NCI-H748 treated with DMSO at 0.1 percent for 48 hours (cell line): ENCODE data around the gene SEC61A1.

Source experiments
- DNase-seq: peaks from one replicate; lab custom pipeline; 2025; lab: John Stamatoyannopoulos, UW

Gene SEC61A1

DNA sequence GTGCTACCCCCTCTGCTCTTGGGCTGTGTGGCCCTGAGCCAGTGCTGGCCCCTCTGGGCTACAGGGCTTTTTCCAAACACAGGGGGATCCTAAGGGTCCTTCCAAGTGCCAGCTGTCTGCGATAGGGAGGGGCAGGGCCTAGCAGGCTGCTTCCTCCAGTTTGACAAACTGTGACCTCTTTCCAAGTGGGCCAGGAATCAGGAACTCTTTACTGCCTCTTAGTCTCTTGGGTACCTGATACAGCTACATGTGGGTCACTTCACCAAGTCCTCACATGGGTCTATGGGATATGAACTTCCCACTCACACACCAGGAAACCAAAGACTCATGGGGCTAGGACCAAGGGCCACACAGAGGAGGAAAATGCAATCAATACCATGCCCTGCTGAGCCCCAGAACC is 25.4 kb downstream of the SEC61A1 start:
- no peak for DNase-seq

DNA sequence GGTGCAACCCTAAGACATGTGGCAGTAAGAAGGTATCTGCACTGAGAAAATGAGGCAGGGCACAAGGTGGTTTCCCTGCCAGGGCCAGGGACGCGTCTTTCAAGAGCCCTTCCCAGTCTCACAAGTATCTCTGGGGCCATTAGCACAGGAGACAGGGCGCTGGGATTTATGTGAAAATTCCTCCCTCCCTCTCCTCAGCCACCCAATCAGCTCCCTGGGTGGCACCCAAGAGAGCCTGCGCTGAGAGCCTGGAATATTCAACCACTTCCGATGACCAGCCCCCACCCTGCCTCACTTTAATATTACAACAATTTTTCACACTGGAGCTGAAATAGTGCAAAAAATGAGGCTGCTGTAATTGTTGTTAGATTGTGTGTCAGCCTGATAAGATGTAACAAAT is 26.1 kb downstream of the SEC61A1 start:
- no peak for DNase-seq

DNA sequence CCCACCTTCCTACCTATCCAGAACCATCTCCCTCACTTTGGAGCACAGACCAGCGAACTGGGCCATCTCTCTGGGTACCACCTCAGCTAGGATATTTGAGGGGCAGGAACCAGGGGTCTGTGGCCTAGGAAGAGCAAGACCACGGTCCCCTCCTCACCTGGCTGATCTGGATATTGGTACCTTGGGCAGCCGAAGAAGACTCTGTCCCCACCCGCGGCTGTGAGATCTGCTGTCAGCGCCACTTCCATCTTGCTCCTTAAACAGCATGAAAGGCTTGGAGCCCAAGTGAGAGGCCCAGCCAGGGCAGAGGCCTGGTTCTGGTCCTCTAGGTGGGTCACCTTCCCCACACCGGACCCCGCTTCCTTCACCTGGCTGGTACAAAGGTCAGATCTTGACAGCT is 26.6 kb downstream of the SEC61A1 start:
- DNase-seq = no peak

DNA sequence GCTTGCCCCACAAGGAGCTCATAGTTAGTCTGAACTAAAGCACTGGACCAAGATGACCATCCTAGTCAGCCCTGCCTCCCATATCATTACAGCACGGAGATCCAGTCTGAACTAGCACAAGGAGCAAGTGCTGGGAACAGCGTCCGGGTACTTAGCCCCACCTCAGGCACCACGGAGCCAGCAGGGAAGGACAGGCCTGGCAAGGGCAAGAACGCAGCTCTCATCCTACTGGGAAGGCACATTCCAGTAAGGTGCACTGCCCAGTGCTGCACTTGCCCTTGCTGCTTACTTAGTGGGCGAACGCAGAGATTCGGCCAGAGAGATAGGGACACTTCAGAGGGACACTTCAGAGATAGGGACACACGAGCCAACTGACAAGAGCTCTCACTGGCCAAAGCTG is 27.6 kb downstream of the SEC61A1 start:
- DNase-seq = no peak

DNA sequence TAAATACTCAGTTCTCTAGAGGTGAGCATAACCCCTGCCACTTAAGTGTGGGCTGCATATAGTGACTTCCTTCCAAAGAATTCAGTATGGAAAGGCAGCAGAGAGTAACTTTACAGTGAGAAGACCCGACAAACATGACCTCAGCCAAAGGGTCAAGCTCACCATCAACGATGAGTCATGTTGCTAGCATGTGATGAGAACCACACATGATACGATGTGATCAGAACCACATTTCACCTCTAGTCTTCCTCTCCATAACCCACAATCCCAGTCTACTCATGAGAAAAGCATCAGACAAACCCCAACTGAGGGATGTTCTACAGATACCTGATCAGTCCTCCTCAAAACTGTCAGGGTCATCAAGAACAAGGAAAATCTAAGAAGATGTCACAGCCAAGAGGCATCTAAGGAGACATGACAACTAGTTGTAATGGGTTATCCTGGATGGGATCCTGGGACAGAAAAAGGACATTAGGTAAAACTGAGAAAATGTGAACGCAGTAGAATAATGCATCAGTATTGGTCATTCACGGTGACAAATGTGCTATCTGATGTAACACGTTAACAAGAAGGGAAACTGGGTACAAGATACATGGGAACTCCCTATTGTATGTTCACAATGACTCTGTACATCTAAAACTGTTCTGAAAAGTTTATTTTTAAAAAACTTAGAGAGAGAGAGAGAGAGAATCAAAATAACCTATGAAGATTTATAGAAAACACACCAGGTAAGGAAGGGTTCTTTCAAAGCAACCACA is 28.3 kb downstream of the SEC61A1 start:
- no peak for DNase-seq

DNA sequence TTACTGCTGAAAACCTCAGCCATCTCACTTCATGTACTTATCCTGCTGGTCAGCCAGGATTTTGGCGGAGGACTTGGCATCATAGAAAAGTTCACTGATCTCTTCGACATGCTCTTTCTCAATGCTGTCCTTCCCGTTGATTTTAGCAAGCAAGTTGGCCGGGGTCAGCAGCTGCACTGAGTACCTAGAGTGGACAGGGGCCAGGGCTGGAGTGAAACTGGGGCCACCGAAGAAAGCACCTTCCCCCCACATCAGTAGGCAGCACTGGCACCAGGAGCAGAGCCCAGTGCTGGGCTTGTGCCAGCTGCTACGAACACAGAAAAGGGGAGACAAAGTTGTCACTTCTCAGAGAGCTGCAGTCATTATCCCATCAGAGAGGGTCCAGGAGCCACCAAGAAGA is 29.0 kb downstream of the SEC61A1 start:
- DNase-seq = no peak

DNA sequence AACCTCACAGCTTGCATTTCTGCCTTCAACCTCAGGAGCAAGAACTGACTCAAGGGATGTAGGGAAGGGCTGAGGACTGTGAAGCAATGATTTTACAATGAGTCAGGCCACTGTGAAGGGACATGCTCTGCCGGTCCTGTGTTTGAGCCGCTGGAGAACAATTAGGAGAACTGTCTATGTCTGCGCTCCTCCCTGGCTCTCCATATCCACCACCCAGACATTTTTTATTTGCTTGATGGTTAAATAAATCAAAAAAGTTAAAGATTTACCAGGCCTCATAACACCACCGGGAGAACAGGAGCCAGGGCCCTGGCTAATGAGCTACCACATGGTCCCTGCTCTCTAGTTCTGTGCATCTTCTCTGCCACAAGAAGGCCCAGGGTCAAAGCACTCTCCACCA is 29.6 kb downstream of the SEC61A1 start:
- no peak for DNase-seq

DNA sequence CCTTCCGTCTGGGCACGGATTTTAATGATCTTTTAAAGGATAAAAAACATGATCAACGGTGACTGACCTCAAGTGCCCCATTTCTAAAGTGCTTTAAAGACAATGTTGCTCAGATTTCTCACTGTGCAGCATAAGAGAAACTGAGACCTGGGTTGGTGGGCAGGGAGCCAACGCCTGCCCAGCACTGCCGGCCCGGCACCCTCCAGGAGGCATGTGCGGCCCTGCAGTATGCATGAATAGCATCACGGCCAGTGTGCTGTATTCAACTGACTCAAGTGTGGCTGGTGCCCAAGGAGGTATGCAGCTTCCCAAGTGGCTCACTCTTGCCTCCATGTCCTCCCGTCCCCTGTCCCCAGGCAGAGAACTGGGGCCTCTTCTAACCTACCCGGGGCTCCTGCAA is 30.3 kb downstream of the SEC61A1 start:
- no peak for DNase-seq

DNA sequence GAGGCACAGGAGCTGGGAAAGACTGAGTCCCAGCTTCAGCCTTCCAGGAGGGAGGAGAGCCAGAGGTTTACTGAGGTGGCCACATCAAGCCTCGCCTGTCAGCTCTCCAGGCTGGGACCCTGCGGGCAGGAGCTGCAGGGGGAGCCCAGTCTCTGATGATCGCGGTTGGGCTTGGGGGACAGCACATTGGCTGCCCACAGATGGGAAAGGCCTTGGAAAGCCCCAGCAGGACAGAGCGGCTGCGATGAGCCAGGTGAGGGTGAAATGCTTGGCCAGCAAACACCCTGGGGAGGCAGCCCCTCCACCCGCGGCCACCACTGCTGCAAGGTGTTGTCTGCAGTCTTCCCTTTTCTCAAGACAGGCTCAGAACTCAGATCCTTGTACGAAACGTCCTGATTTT is 31.2 kb downstream of the SEC61A1 start:
- DNase-seq = no peak

DNA sequence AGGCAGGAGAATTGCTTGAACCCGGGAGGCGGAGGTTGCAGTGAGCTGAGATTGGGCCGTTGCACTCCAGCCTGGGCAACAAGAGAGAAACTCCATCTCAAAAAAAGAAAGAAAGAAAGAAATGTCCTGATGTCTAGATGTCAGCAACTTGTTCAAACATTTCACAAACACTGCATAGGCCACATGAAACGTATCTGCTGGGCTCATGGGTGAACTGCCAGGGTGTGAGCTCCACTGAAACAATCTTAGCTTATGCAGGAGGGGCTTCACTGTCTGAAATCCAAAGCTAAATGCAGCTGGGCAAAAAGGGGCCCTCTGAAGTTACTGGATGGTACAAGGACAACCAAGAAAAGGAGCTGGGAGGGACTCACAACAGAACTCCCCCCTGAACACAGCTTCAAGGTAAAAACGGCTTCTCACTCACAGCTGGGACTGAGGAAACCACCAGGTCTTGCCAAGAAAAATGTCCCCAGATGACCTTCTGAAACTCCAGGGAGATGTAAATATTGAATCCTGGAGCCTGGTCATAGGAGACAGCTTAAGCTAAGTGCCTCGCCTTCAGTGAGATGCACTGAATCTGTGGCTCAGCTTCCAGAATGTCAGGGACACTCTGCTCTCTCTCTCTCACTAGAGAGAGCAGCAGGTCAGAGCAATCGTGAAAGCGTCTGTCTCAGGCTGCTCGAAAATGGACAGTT is 31.9 kb downstream of the SEC61A1 start:
- no peak for DNase-seq

DNA sequence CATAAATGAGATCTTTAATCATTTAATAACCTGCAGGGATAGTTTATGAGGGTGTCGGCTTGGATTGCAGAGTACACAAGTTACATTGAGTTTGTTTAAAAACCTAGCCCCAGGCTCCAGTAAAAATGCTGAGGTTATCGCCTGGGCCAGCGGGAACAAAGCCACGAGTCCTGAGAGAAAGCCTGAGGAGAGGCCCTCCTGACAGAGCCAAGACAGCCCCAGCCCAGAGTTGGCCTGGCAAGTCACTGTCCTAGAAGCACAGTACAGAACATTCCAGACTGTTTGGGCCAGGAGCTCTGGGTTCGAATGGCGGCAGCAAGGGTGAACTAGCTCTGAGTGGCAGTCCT is 32.4 kb downstream of the SEC61A1 start:
- no peak for DNase-seq

DNA sequence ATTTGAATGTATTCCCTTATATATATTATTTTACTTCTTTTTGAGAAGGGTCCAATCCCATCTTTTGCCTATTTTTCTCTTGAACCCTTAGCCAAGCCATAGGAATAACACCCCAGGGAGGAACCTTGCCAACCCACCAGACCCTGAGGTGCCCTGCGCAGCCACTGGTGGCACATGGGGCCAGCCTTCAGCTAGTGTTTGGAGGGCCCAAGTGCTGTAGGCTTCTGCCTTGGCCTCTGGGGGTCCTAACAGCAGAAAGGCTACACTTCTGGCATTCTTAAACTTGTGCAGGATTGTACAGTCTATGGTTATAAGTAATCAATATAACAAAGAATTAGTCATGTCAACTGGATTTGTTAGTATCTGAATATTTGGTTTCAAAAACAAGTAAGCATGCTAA is 36.9 kb downstream of the SEC61A1 start:
- no peak for DNase-seq

DNA sequence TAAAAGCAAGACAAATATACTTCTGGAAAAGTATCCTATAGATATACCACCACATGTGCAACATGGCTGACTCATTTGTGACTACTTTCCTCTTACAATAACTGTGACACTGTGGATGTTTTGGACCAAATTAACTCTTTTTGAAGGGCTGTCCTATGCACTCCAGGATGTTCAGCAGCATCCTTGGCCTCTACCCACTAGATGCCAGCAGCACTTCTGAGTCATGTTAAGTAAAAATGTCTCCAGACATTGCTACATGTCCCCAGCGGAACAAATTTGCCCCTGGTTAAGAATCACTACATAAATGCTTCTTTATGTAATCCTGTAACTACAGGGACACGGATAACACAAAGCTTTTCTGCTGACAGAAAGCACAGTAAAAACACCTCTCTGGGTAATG is 39.3 kb downstream of the SEC61A1 start:
- no peak for DNase-seq

DNA sequence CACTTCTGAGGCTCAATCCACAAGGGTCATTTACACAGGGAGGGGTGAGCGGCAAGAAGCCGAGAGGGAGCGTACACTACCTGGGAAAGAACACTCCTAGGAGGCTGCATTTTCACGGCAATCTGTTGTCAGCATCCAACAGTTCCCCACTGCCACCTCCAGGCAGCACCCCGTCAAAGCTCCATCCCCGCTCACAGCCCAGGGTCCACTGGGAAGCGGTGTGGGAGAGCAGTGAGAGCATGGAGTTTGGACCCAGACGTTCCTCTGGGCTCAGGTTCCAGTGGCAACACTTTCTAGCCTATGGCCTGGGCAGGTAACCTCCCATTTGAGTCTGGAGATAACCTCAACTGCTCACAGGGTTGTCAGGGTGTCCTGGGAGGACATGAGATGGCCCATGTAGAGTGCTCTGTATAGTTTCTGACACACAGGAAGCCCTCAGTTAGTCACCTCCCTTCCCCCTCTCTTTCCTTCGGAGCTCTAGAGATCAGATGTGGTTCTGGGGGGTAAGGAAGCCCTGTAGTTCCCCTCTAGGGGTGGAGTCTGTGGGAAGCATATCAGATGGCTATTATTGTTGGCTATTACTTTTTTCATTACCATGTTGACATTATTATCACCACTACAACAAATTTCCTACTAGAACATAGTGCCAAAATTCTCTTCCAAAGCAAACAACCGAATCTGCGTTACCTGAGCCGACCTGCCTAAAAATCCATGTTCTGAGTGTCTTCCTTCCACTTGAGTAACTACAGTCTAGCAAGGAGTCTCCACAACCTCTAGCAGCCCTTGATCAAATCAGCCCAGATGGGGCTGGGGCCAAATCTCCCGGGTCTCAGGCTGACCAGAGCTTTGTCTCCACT is 42.3 kb downstream of the SEC61A1 start:
- no peak for DNase-seq

DNA sequence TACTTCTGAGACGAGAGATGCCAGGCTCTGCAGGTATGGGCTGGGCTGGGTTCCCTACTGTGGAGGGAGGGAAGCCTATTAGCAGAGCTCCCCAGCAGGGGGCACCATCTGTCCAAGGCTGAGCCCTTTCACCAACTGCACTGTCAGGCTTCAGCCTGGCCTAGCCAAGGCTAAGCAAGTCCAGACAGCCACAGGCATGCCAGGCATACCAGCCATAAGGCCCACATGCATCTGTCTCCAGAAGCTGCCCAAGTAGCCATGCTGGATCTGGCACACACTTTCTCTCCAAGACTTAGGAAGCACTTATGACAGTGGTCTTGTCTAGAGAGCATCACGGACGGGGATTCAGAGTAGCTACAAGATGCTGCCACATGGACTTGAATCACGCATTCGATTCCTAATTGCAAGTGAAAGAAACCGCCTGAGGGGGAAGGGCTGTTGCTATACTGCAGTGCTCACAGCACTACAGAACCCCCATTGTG is 43.0 kb downstream of the SEC61A1 start:
- peak; percentile 4 for DNase-seq

DNA sequence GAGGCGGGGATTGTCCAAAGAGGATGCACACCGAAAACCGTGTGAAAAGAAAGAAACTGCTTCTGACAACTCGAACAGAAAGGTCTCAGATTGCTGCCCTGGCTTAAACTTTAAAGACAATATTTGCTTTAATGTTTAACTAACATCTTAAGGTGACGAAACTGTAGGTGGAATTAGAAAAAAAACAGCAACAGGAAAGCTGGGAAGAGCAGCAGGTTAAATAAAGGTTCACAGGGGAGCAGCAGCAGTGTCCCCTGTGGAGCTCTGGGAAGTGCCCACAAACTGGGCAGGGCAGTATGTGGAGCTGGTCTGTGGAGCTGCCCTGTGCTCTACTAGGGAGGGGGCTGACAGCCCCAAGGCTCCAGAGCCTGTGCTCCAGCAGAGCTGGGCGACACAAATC is 46.0 kb downstream of the SEC61A1 start:
- DNase-seq = no peak

DNA sequence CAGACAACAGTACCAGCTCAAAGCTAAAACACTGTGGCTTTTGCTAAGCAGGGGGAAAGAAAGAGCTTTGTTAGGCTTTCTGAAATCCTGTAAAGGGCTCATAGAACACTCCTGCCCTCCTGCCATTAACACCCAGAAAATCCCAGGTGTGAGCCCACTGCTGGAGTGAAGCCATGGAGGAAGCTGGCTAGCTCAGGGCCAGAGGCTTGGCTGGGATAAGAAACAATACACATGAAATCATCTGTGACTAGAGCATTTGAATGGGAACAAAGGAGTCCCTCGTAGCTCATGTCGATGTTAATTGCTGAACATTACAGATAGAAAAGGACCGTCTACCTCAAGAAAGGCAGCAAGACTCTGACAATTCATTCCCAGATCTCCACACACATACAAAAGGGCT is 47.9 kb downstream of the SEC61A1 start:
- DNase-seq = no peak

DNA sequence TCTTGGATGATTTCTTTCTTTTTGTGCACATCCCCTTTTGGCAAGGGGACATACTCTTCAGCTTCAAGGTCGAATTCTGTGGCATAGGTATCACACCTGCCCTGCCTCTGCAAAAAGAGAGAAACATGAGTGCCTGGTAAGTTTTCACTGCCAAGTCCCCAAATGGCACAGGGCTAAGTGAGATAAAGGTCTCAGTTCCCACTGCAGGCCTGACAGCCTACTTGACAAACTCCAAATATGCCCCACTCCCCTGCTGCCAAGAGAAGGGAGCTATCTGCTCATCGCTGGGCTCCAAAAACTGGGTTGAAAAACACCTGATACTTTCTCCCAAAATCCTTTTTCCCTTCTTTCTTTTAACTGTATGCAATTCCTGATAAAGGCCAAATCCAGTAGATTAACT is 48.4 kb downstream of the SEC61A1 start:
- no peak for DNase-seq

DNA sequence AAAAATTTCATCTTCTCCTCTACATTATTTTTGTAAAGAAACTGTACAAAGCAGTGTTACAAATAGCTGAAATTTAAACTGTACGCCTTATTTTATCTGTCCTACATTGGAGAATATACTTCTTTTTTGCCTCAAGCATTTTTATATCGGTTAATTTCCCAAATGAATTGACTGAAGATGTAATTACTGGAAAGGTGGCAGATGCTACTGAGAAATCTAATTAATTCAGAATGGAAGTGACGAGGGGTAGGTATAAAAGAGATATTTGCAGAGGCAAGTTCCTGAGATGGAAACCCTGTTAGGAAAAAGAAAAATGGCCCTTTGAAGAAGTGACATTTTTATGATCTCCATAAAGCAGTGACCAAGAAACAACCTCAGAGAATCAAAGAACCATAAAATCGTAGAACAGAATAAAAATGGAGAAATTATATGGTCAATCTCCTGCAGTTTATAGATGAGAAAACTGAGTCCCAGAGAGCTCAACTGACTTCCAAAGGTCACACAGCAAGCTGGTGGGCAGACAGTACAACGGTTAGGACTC is 51.0 kb downstream of the SEC61A1 start:
- no peak for DNase-seq

DNA sequence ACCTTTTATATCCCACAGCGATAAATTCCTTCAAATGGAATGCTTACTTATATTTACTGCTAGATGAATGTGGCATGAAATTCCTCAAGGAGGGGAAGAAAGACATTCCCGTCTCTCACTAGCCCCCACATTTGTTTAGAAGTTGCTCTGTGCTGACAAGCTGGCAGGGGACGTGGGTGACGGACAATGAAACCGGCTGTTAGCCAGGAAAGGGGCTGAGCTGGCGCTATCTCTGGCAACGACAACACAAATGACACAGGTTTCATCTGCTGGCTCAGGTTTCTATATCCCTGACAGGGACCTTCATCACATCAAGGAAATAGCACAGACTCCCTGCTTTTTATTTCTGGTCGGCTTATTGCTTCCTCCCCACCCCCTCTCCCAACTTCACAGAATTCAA is 55.6 kb downstream of the SEC61A1 start:
- no peak for DNase-seq

DNA sequence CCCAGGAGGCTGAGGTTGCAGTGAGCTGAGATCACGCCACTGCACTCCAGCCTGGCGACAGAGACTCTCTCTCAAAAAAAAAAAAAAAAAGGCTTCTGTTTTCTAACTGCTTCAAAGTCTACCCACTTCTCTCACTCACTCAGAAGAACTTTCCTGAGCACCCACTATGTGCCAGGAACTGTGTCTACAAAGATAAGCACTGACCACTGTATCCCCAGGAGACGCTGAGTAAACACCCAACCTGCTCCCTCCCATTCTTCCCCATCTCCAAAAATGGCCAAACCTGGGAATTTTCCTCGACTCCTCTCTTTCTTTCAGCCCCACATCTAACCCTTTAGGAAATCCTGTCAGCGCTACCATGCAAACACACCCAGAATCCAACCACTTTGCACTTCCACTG is 58.9 kb downstream of the SEC61A1 start:
- no peak for DNase-seq

DNA sequence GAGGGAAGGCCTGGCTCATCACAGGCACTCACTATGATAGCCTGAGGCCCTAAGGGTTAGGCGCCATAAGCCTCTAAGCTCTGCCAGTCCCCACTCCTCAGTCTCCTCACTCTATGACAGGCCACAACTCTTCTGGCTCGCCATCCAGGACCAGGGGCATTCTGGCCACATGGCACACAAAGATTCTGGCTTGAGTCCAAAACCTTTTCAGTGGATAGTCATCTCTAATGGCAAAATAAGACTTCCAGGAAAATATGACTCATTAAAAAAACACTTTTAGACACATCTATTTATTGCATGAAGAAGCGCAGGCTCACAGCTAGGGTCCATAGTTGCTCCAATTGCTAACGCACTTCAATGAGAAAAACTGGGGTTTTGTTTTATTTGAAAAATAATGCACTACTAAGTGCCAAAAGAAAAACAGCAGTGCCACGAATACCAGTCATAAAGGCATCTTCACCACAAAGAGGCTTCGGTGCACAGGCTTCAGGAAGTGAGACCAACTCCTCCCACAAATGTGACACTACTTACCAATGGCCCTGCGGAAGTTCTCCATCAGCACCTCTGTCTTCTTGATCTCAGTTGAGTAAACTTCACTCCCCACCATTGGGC is 60.2 kb downstream of the SEC61A1 start:
- no peak for DNase-seq
